Erythroblast (primary cell): Measurements from ENCODE around the gene RIF1.

Experiments used
- GATA1 ChIP-seq: IDR thresholded peaks from 2 replicates; pipeline ENCODE4 v1.6.1; 2011; ENCODE audit warnings: low read depth, mild to moderate bottlenecking, control low read depth, low read length, moderate library complexity
- POLR2A ChIP-seq: IDR thresholded peaks from 2 replicates; pipeline ENCODE4 v1.6.1; 2011; ENCODE audit warnings: mild to moderate bottlenecking, low read length

GRCh38 chr2:151478011-151478410 lies 68.3 kb downstream of the RIF1 start:
- TF ChIP-seq POLR2A (no peak), GATA1 (no peak)
